Neural cell (in vitro differentiated cells): ENCODE measurements around the gene IGFBP7. TPM values are rescaled to one million over a fixed set of nuclear protein-coding genes. Genes with fewer than 3 reads are reported as not detected.

Source experiments
- H2AFZ ChIP-seq: fragments of 200-600, 300-800 bp; sonication (generic), shearing (Covaris generic); 2 replicates; pipeline ENCODE4 v1.6.0; 2014; ENCODE audit warnings: low read depth, mild to moderate bottlenecking, antibody characterized with exemption, low read length, moderate library complexity
- H3F3A ChIP-seq: fragments of 200-600 bp; shearing (Covaris generic); 2 replicates; pipeline ENCODE4 v1.6.1; 2016; ENCODE audit warnings: mild to moderate bottlenecking, moderate library complexity, mixed read lengths, antibody characterized with exemption, low read length; ENCODE audit not compliant: insufficient read depth, poor library complexity, severe bottlenecking
- H3K27ac ChIP-seq: fragments of 200-600, 300-800 bp; sonication (generic), shearing (Covaris generic); 2 replicates; pipeline ENCODE4 v1.5.1; 2014; ENCODE audit warnings: mild to moderate bottlenecking, low read length, moderate library complexity
- H3K27me3 ChIP-seq: fragments of 300-800, 200-600 bp; sonication (generic), shearing (Covaris generic); 2 replicates; pipeline ENCODE4 v1.6.0; 2014; ENCODE audit warnings: mild to moderate bottlenecking, low read depth, low read length, moderate library complexity; ENCODE audit not compliant: insufficient read depth
- H3K36me3 ChIP-seq: fragments of 300-800, 200-600 bp; sonication (generic), shearing (Covaris generic); 2 replicates; pipeline ENCODE4 v1.5.1; 2014; ENCODE audit warnings: mild to moderate bottlenecking, antibody characterized with exemption, low read length, moderate library complexity; ENCODE audit not compliant: insufficient read depth
- H3K4me2 ChIP-seq: fragments of 300-800, 200-600 bp; sonication (generic), shearing (Covaris generic); 2 replicates; pipeline ENCODE4 v1.6.0; 2014; ENCODE audit warnings: mild to moderate bottlenecking, low read length
- H3K4me3 ChIP-seq: fragments of 300-800, 200-600 bp; sonication (generic), shearing (Covaris generic); 2 replicates; pipeline ENCODE4 v1.5.1; 2014; ENCODE audit warnings: mild to moderate bottlenecking, low read length, moderate library complexity
- H3K79me2 ChIP-seq: fragments of 200-600 bp; shearing (Covaris generic); replicated peaks from 2 replicates; pipeline ENCODE4 v1.6.0; 2014; ENCODE audit warnings: mild to moderate bottlenecking, low read length, moderate library complexity; ENCODE audit not compliant: insufficient read depth
- H3K9ac ChIP-seq: fragments of 300-800, 200-600 bp; sonication (generic), shearing (Covaris generic); 2 replicates; pipeline ENCODE4 v1.6.1; 2016; ENCODE audit warnings: mild to moderate bottlenecking, low read length, mixed read lengths
- H3K9me2 ChIP-seq: fragments of 200-600 bp; shearing (Covaris generic); 2 replicates; pipeline ENCODE4 v1.6.1; 2016; ENCODE audit warnings: mild to moderate bottlenecking, low read length, mixed read lengths; ENCODE audit not compliant: insufficient read depth
- H3K9me3 ChIP-seq: fragments of 200-600, 300-800 bp; sonication (generic), shearing (Covaris generic); 2 replicates; pipeline ENCODE4 v1.6.1; 2016; ENCODE audit warnings: mild to moderate bottlenecking, mixed run types, low read length, moderate library complexity, mixed read lengths
- H4K20me1 ChIP-seq: fragments of 200-600 bp; shearing (Covaris generic); 2 replicates; pipeline ENCODE4 v1.6.1; 2016; ENCODE audit warnings: mild to moderate bottlenecking, mixed run types; ENCODE audit not compliant: insufficient read depth
- EP300 ChIP-seq: fragments of 450-650 bp; conservative IDR thresholded peaks from 2 replicates; pipeline ENCODE4 v1.6.1; 2014; ENCODE audit warnings: antibody characterized with exemption, mild to moderate bottlenecking, moderate library complexity; ENCODE audit not compliant: poor library complexity, severe bottlenecking
- EZH2 ChIP-seq: fragments of 200-600, 300-800 bp; shearing (Covaris generic), sonication (generic); IDR thresholded peaks from 2 replicates; pipeline ENCODE4 v1.6.1; 2014; ENCODE audit warnings: antibody characterized with exemption, low read length, borderline replicate concordance, mild to moderate bottlenecking; ENCODE audit not compliant: insufficient read depth, poor library complexity, severe bottlenecking
- MXI1 ChIP-seq: fragments of 450-650 bp; conservative IDR thresholded peaks from 2 replicates; pipeline ENCODE4 v1.6.1; 2014; ENCODE audit warnings: antibody characterized with exemption, mild to moderate bottlenecking; ENCODE audit not compliant: poor library complexity, severe bottlenecking
- POLR2AphosphoS5 ChIP-seq: IDR thresholded peaks from 2 replicates; pipeline ENCODE4 v1.6.1; 2012
- RAD21 ChIP-seq: fragments of 450-650 bp; conservative IDR thresholded peaks from 2 replicates; pipeline ENCODE4 v1.6.1; 2014; ENCODE audit warnings: antibody characterized with exemption, mild to moderate bottlenecking, moderate library complexity
- SMC3 ChIP-seq: fragments of 450-650 bp; conservative IDR thresholded peaks from 2 replicates; pipeline ENCODE4 v1.6.1; 2014; ENCODE audit warnings: antibody characterized with exemption, mild to moderate bottlenecking, moderate library complexity; ENCODE audit not compliant: poor library complexity
- TAF1 ChIP-seq: IDR thresholded peaks from 2 replicates; pipeline ENCODE4 v1.6.1; 2012; ENCODE audit warnings: low read depth
- polyA plus RNA-seq: library from polyadenylated mRNA; depleted of rRNA; stranded (reverse); fragments of >200 nt; gene quantifications from 2 replicates; pipeline ENCODE4 v1.2.3, GENCODE V29; 2014
- TF ChIP-seq, protein P1 (sequence below): IDR thresholded peaks from 2 replicates; pipeline ENCODE4 v1.6.1; 2012; ENCODE audit warnings: borderline replicate concordance
- TF ChIP-seq, protein P2 (sequence below): fragments of 450-650 bp; IDR thresholded peaks from 2 replicates; pipeline ENCODE4 v1.5.1; 2014; ENCODE audit warnings: antibody characterized with exemption, mild to moderate bottlenecking, moderate library complexity; ENCODE audit not compliant: poor library complexity, severe bottlenecking

Gene IGFBP7
- polyA plus RNA-seq, 1 donor from 2014 or later: 0.33 TPM

DNA sequence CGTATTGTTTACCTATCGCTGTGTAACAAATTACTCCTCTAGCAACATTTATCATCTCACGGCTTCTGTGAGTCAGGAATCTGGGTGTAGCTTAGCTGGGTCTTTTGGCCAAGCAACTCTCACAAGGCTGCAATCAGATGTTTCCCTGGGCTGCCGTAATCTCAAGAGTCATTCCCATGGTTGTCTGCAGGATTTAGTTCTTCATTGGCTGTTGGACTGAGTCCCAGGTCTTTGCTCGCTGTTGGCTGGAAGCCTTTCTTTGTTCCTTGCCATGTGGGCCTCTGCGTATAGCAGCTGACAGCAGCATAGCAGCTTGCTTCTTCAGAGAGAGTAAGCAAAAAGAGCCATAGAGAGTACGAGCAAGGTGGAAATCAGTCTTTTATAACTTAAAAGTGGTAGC is 114.7 kb downstream of the IGFBP7 start:
- Histone ChIP-seq H3K9me3 (no peaks in the 10 kb centered on the region), H3K4me2 (no peak overlapping the region), H4K20me1 (no peaks in the 10 kb centered on the region), H3K9ac (no peak overlapping the region), H3F3A (no peaks in the 10 kb centered on the region), H3K4me3 (no peak overlapping the region), H2AFZ (no peak overlapping the region), H3K27ac (no peak overlapping the region), H3K27me3 (no peaks in the 10 kb centered on the region), H3K9me2 (no peaks in the 10 kb centered on the region), H3K79me2 (peaks cover 7% of the 10 kb centered on the region), H3K36me3 (peaks cover 4% of the 10 kb centered on the region)
- TF ChIP-seq RAD21: no peak
- TF ChIP-seq EP300: no peak
- TF ChIP-seq, protein P1, sequence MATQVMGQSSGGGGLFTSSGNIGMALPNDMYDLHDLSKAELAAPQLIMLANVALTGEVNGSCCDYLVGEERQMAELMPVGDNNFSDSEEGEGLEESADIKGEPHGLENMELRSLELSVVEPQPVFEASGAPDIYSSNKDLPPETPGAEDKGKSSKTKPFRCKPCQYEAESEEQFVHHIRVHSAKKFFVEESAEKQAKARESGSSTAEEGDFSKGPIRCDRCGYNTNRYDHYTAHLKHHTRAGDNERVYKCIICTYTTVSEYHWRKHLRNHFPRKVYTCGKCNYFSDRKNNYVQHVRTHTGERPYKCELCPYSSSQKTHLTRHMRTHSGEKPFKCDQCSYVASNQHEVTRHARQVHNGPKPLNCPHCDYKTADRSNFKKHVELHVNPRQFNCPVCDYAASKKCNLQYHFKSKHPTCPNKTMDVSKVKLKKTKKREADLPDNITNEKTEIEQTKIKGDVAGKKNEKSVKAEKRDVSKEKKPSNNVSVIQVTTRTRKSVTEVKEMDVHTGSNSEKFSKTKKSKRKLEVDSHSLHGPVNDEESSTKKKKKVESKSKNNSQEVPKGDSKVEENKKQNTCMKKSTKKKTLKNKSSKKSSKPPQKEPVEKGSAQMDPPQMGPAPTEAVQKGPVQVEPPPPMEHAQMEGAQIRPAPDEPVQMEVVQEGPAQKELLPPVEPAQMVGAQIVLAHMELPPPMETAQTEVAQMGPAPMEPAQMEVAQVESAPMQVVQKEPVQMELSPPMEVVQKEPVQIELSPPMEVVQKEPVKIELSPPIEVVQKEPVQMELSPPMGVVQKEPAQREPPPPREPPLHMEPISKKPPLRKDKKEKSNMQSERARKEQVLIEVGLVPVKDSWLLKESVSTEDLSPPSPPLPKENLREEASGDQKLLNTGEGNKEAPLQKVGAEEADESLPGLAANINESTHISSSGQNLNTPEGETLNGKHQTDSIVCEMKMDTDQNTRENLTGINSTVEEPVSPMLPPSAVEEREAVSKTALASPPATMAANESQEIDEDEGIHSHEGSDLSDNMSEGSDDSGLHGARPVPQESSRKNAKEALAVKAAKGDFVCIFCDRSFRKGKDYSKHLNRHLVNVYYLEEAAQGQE: no peak
- no peak for TF ChIP-seq POLR2AphosphoS5
- TF ChIP-seq SMC3: no peak
- no peak for TF ChIP-seq TAF1
- TF ChIP-seq, protein P2, sequence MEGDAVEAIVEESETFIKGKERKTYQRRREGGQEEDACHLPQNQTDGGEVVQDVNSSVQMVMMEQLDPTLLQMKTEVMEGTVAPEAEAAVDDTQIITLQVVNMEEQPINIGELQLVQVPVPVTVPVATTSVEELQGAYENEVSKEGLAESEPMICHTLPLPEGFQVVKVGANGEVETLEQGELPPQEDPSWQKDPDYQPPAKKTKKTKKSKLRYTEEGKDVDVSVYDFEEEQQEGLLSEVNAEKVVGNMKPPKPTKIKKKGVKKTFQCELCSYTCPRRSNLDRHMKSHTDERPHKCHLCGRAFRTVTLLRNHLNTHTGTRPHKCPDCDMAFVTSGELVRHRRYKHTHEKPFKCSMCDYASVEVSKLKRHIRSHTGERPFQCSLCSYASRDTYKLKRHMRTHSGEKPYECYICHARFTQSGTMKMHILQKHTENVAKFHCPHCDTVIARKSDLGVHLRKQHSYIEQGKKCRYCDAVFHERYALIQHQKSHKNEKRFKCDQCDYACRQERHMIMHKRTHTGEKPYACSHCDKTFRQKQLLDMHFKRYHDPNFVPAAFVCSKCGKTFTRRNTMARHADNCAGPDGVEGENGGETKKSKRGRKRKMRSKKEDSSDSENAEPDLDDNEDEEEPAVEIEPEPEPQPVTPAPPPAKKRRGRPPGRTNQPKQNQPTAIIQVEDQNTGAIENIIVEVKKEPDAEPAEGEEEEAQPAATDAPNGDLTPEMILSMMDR: no peak
- no peak for TF ChIP-seq MXI1
- TF ChIP-seq EZH2: no peak

DNA sequence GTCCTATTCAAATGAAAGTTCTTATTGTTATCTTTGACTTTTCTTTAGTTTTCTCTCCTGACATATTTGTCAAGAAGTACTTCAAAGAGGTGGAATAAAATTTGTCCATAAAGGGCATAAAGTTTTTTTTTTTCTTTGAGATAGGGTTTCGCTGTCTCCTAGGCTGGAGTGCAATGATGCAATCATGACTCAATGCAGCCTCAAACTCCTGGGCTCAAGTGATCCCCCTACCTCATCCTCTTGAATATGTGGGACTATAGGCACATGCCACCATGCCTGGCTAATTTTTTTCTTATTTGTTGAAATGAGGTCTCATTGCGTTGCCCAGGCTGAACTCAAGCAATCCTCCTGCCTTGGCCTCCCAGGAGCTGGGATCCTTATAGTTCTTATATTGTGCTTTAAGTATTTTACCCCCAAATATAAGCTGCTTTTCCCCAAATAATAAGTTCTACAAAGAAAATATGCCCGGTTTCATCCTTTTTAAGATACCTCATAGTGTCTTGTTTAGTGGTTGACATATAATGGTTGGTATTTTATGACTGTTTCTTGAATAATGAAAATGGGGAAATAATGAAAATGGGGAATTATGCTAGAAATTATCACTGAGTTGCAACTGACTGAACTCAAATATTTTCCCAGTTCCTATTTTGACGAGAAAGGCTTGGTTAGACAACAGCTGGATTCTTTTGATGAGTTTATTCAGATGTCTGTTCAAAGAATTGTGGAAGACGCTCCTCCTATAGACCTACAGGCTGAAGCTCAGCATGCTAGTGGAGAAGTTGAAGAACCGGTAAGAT is 119.9 kb downstream of the IGFBP7 start:
- TF ChIP-seq, protein P1: no peak
- TF ChIP-seq TAF1: no peak
- no peak for TF ChIP-seq SMC3
- TF ChIP-seq EP300: no peak
- no peak for TF ChIP-seq EZH2
- TF ChIP-seq RAD21: no peak
- no peak for TF ChIP-seq MXI1
- TF ChIP-seq, protein P2: no peak
- no peak for TF ChIP-seq POLR2AphosphoS5
- Histone ChIP-seq H3K9ac (no peak overlapping the region), H3K27me3 (no peaks in the 10 kb centered on the region), H2AFZ (no peak overlapping the region), H3K9me3 (no peaks in the 10 kb centered on the region), H3K27ac (no peak overlapping the region), H3K36me3 (peaks cover 10% of the 10 kb centered on the region), H3K9me2 (no peaks in the 10 kb centered on the region), H4K20me1 (no peaks in the 10 kb centered on the region), H3K4me2 (no peak overlapping the region), H3K4me3 (no peak overlapping the region), H3F3A (no peaks in the 10 kb centered on the region), H3K79me2 (peaks cover 31% of the 10 kb centered on the region)
